CD8-positive, alpha-beta memory T cell (primary cell): ENCODE results near the gene KLHL33. TPM values are rescaled to one million over a fixed set of nuclear protein-coding genes. Genes with fewer than 3 reads are reported as not detected.
"Not testable (repeated sequence)": the region's sequence is repeated elsewhere in the genome, so short reads cannot be mapped to it uniquely, and the experiment has no call there.

ENCODE experiments used
- CTCF ChIA-PET: fragments of 350-600 bp; sonication (Branson Sonifier 250); formaldehyde crosslinking; loops from one replicate; lab custom pipeline; 2021; ENCODE audit warnings: antibody characterized with exemption; lab: Charles Lee
- POLR2A ChIA-PET: fragments of 350-600 bp; sonication (Branson Sonifier 250); formaldehyde crosslinking; loops from one replicate; lab custom pipeline; 2021; ENCODE audit warnings: antibody characterized with exemption; lab: Charles Lee
- DNase-seq, 5 donors: peaks; one replicate each; pipeline versions ENCODE4 v3.0.0 to v3.0.0-alpha.2; 2020 to 2022; ENCODE audit warnings: mixed read lengths in 1 of 5
- H3K27ac ChIP-seq: one replicate; pipeline ENCODE4 v1.7.0; 2013; ENCODE audit warnings: low read depth, mild to moderate bottlenecking, low read length, moderate library complexity
- H3K27me3 ChIP-seq: 2 replicates; pipeline ENCODE4 v1.7.0; 2013; ENCODE audit warnings: low read length, mild to moderate bottlenecking; ENCODE audit not compliant: insufficient read depth, poor library complexity, severe bottlenecking
- H3K36me3 ChIP-seq: 2 replicates; pipeline ENCODE4 v1.7.0; 2013; ENCODE audit warnings: mild to moderate bottlenecking, low read length, moderate library complexity; ENCODE audit not compliant: insufficient read depth
- H3K4me1 ChIP-seq: 2 replicates; pipeline ENCODE4 v1.7.0; 2013; ENCODE audit warnings: mild to moderate bottlenecking, low read length, moderate library complexity; ENCODE audit not compliant: insufficient read depth
- H3K4me3 ChIP-seq: 2 replicates; pipeline ENCODE4 v1.7.0; 2013; ENCODE audit warnings: mild to moderate bottlenecking, low read length
- H3K9me3 ChIP-seq: 2 replicates; pipeline ENCODE4 v1.7.0; 2013; ENCODE audit warnings: mild to moderate bottlenecking, low read length
- H3K27ac Mint-ChIP-seq, 8 donors: one replicate each; pipeline ENCODE4 v1.8.0; 2020 to 2021; ENCODE audit warnings: mixed read lengths in 8 of 8, mild to moderate bottlenecking in 6 of 8, inconsistent platforms in 3 of 8, moderate library complexity in 3 of 8
- H3K27me3 Mint-ChIP-seq, 2 donors: one replicate each; pipeline ENCODE4 v1.8.0; 2020 to 2021; ENCODE audit warnings: mixed read lengths in 2 of 2, mild to moderate bottlenecking in 1 of 2, moderate library complexity in 1 of 2
- H3K36me3 Mint-ChIP-seq, 3 donors: one replicate each; pipeline ENCODE4 v1.8.0; 2020 to 2021; ENCODE audit warnings: mixed read lengths in 3 of 3, inconsistent platforms in 1 of 3, mild to moderate bottlenecking in 1 of 3
- H3K4me1 Mint-ChIP-seq, 3 donors: one replicate each; pipeline ENCODE4 v1.8.0; 2020 to 2021; ENCODE audit warnings: mixed read lengths in 3 of 3, inconsistent platforms in 1 of 3, mild to moderate bottlenecking in 1 of 3
- H3K4me3 Mint-ChIP-seq, 7 donors: one replicate each; pipeline ENCODE4 v1.8.0; 2020 to 2021; ENCODE audit warnings: mixed read lengths in 7 of 7, mild to moderate bottlenecking in 6 of 7, moderate library complexity in 4 of 7, inconsistent platforms in 2 of 7
- H3K9me3 Mint-ChIP-seq, 5 donors: one replicate each; pipeline ENCODE4 v1.8.0; 2020 to 2022; ENCODE audit warnings: mixed read lengths in 5 of 5, mild to moderate bottlenecking in 3 of 5, moderate library complexity in 2 of 5, inconsistent platforms in 1 of 5
- polyA plus RNA-seq: library from polyadenylated mRNA; unstranded; fragments of 300-500 nt; fragmentation: Illumina TruSeq; gene quantifications from one replicate; pipeline ENCODE4 v1.2.3, GENCODE V29; 2021
- total RNA-seq, 2 experiments: library from RNA; stranded (reverse); gene quantifications; one replicate each; pipeline ENCODE4 v1.2.3, GENCODE V29; 2021

The KLHL33 gene
- total and polyA plus RNA-seq, 3 experiments from 2014 or later, result 0.09 to 0.12 (median 0.09) TPM

- H3K4me3 ChIP-seq, CTCF ChIA-PET, H3K27ac ChIP-seq, POLR2A ChIA-PET, H3K4me3 Mint-ChIP-seq, H3K27me3 ChIP-seq, H3K9me3 ChIP-seq, DNase-seq, H3K9me3 Mint-ChIP-seq, H3K27me3 Mint-ChIP-seq, H3K27ac Mint-ChIP-seq: not testable (repeated sequence)
- Mint-ChIP-seq H3K36me3 (peaks cover 1 to 18% (median 4%) of the 10 kb centered on the region in 3 donors), H3K4me1 (peaks cover 15 to 18% (median 17%) of the 10 kb centered on the region in 3 donors)
- Histone ChIP-seq H3K36me3 (peaks cover 21% of the 10 kb centered on the region), H3K4me1 (peaks cover 22% of the 10 kb centered on the region)
Measured at GRCh38 chr14:20443650-20444049, 7.7 kb upstream of the KLHL33 start.

GRCh38 chr14:20441461-20441860 lies 5.5 kb upstream of the KLHL33 start:
- CTCF ChIA-PET, result interaction anchor here (1.1 kb wide), 1 partner anchor 24 kb away, joined by 3 read pairs; no protein-coding TSS in a partner anchor
- no peak overlapping the region for H3K27ac ChIP-seq

GRCh38 chr14:20440882-20441281 lies 4.9 kb upstream of the KLHL33 start:
- H3K36me3 Mint-ChIP-seq, result peaks cover 0 to 2% (median 1%) of the 10 kb centered on the region in 3 donors
- ChIA-PET CTCF (interaction anchor here (1.0 to 1.1 kb wide), 2 partner anchors 18 to 23 kb away, joined by 3 read pairs; no protein-coding TSS in a partner anchor), POLR2A (no interaction called here)
- H3K27ac Mint-ChIP-seq, result peak overlapping the region in 7 of 8 donors; percentile 18 to 96 (median 84)
- Histone ChIP-seq H3K36me3 (no peaks in the 10 kb centered on the region), H3K4me3 (peak overlapping the region; percentile 10), H3K27ac (no peak overlapping the region), H3K27me3 (no peaks in the 10 kb centered on the region), H3K4me1 (peaks cover 22% of the 10 kb centered on the region), H3K9me3 (no peaks in the 10 kb centered on the region)
- peaks cover 15 to 18% (median 17%) of the 10 kb centered on the region in 3 donors for H3K4me1 Mint-ChIP-seq
- H3K4me3 Mint-ChIP-seq, result peak overlapping the region in 4 of 7 donors; percentile 56 to 60 (median 59)
- H3K9me3 Mint-ChIP-seq, result no peaks in the 10 kb centered on the region
- peak in 2 of 5 donors; percentile 14 to 63 for DNase-seq
- H3K27me3 Mint-ChIP-seq, result no peaks in the 10 kb centered on the region

More at GRCh38 chr14:20441461-20441860, 5.5 kb upstream of the KLHL33 start:
- H3K36me3 Mint-ChIP-seq, result peaks cover 0 to 2% (median 1%) of the 10 kb centered on the region in 3 donors
- no peak overlapping the region for H3K4me3 ChIP-seq
- no peaks in the 10 kb centered on the region for H3K9me3 Mint-ChIP-seq
- H3K4me1 ChIP-seq, result peaks cover 22% of the 10 kb centered on the region
- H3K27me3 ChIP-seq, result no peaks in the 10 kb centered on the region
- peak overlapping the region in 3 of 8 donors; percentile 1 to 84 (median 29) for H3K27ac Mint-ChIP-seq
- POLR2A ChIA-PET, result no interaction called here
- no peaks in the 10 kb centered on the region for H3K27me3 Mint-ChIP-seq
- peaks cover 3% of the 10 kb centered on the region for H3K36me3 ChIP-seq
- no peak overlapping the region for H3K4me3 Mint-ChIP-seq
- no peak for DNase-seq
- no peaks in the 10 kb centered on the region for H3K9me3 ChIP-seq
- peaks cover 15 to 18% (median 17%) of the 10 kb centered on the region in 3 donors for H3K4me1 Mint-ChIP-seq

GRCh38 chr14:20440465-20440864 lies 4.5 kb upstream of the KLHL33 start:
- Histone ChIP-seq H3K9me3 (no peaks in the 10 kb centered on the region), H3K36me3 (no peaks in the 10 kb centered on the region), H3K27ac (no peak overlapping the region), H3K4me1 (peaks cover 22% of the 10 kb centered on the region), H3K4me3 (peak overlapping the region; percentile 10), H3K27me3 (no peaks in the 10 kb centered on the region)
- Mint-ChIP-seq H3K9me3 (no peaks in the 10 kb centered on the region), H3K4me3 (peak overlapping the region in 5 of 7 donors; percentile 52 to 60 (median 59)), H3K4me1 (peaks cover 15 to 18% (median 17%) of the 10 kb centered on the region in 3 donors), H3K36me3 (peaks cover 0 to 2% (median 1%) of the 10 kb centered on the region in 3 donors), H3K27me3 (no peaks in the 10 kb centered on the region), H3K27ac (peak overlapping the region in 6 of 8 donors; percentile 54 to 96 (median 86))
- ChIA-PET POLR2A (no interaction called here), CTCF (interaction anchor here (1.0 kb wide), 1 partner anchor 18 kb away, joined by 3 read pairs; no protein-coding TSS in a partner anchor)
- DNase-seq, result no peak

GRCh38 chr14:20438664-20439063 lies 2.7 kb upstream of the KLHL33 start:
- POLR2A ChIA-PET, result no interaction called here
- peaks cover 15 to 18% (median 17%) of the 10 kb centered on the region in 3 donors for H3K4me1 Mint-ChIP-seq
- CTCF ChIA-PET, result no interaction called here

GRCh38 chr14:20436363-20436755 lies 393 bp upstream of the KLHL33 start:
- Histone ChIP-seq H3K4me3 (no peak overlapping the region), H3K27ac (no peak overlapping the region), H3K4me1 (peaks cover 15% of the 10 kb centered on the region), H3K9me3 (no peaks in the 10 kb centered on the region), H3K36me3 (no peaks in the 10 kb centered on the region), H3K27me3 (no peaks in the 10 kb centered on the region)
- Mint-ChIP-seq H3K4me1 (peaks cover 11 to 14% (median 11%) of the 10 kb centered on the region in 3 donors), H3K9me3 (no peaks in the 10 kb centered on the region), H3K27me3 (no peaks in the 10 kb centered on the region), H3K27ac (no peak overlapping the region), H3K36me3 (no peaks in the 10 kb centered on the region), H3K4me3 (no peak overlapping the region)
- ChIA-PET POLR2A (no interaction called here), CTCF (interaction anchor here (1.0 to 1.4 kb wide), 2 partner anchors 10 to 23 kb away, joined by 3 read pairs; partner anchors contain the start of gene TEP1)
- DNase-seq, result no peak

More at GRCh38 chr14:20438664-20439063, 2.7 kb upstream of the KLHL33 start:
- Mint-ChIP-seq H3K4me3 (no peak overlapping the region), H3K27ac (peak overlapping the region in 2 of 8 donors; percentile 7 to 26), H3K9me3 (no peaks in the 10 kb centered on the region), H3K27me3 (no peaks in the 10 kb centered on the region), H3K36me3 (peaks cover 0 to 2% (median 1%) of the 10 kb centered on the region in 3 donors)
- Histone ChIP-seq H3K27ac (no peak overlapping the region), H3K27me3 (no peaks in the 10 kb centered on the region), H3K4me3 (no peak overlapping the region), H3K4me1 (peaks cover 22% of the 10 kb centered on the region), H3K36me3 (no peaks in the 10 kb centered on the region), H3K9me3 (no peaks in the 10 kb centered on the region)
- DNase-seq, result no peak

- H3K9me3 Mint-ChIP-seq, result no peaks in the 10 kb centered on the region
- CTCF ChIA-PET, result interaction anchor here (1.4 to 1.8 kb wide), 2 partner anchors 19 to 21 kb away, joined by 3 to 5 read pairs; partner anchors contain the start of gene TEP1
- Histone ChIP-seq H3K4me1 (peaks cover under 1% of the 10 kb centered on the region), H3K27me3 (no peaks in the 10 kb centered on the region), H3K4me3 (no peak overlapping the region), H3K36me3 (no peaks in the 10 kb centered on the region), H3K27ac (no peak overlapping the region), H3K9me3 (no peaks in the 10 kb centered on the region)
- POLR2A ChIA-PET, result no interaction called here
- no peak for DNase-seq
- H3K36me3 Mint-ChIP-seq, result no peaks in the 10 kb centered on the region
- no peaks in the 10 kb centered on the region for H3K27me3 Mint-ChIP-seq
- no peak overlapping the region for H3K27ac Mint-ChIP-seq
- no peak overlapping the region for H3K4me3 Mint-ChIP-seq
- H3K4me1 Mint-ChIP-seq, result peaks cover 0 to 1% (median 0%) of the 10 kb centered on the region in 3 donors
Measured at GRCh38 chr14:20434701-20435581, 1.0 kb downstream of the KLHL33 start.
